Transverse colon (tissue), 4 donors: ENCODE results near the gene PRLR. TPM values are rescaled to one million over a fixed set of nuclear protein-coding genes. Genes with fewer than 3 reads are reported as not detected.

ENCODE experiments used
- DNase-seq: peaks from one replicate; pipeline ENCODE4 v3.0.0-alpha.2; 2019
- H3K27ac ChIP-seq, 4 donors: fragments of 200-600 bp; sonication (generic); 2 replicates each; pipeline ENCODE4 v1.5.1; 2016 to 2018; ENCODE audit warnings: inconsistent platforms in 4 of 4
- H3K27me3 ChIP-seq: fragments of 200-600 bp; sonication (generic); 2 replicates; pipeline ENCODE4 v1.5.1; 2017; ENCODE audit warnings: inconsistent platforms
- H3K36me3 ChIP-seq, 4 donors: fragments of 200-600 bp; sonication (generic); 2 replicates each; pipeline ENCODE4 v1.5.1; 2017 to 2019; ENCODE audit warnings: inconsistent platforms in 4 of 4
- H3K4me1 ChIP-seq, 4 donors: fragments of 200-600 bp; sonication (generic); 2 replicates each; pipeline ENCODE4 v1.5.1; 2017 to 2020; ENCODE audit warnings: inconsistent platforms in 4 of 4
- H3K4me3 ChIP-seq, 4 donors: fragments of 200-600 bp; sonication (generic); 1 replicate in 1 of 4; 2 replicates in 3 of 4; pipeline versions ENCODE4 v1.5.1 to v1.6.1; 2017 to 2019; ENCODE audit warnings: inconsistent platforms in 4 of 4
- H3K9me3 ChIP-seq, 2 donors: fragments of 200-600 bp; sonication (generic); 2 replicates each; pipeline ENCODE4 v1.5.1; 2017 to 2019; ENCODE audit warnings: inconsistent platforms in 2 of 2
- EP300 ChIP-seq: sonication (generic); formaldehyde crosslinking; IDR thresholded peaks from one replicate; pipeline ENCODE4 v1.6.1; 2017; ENCODE audit warnings: antibody characterized with exemption, low read depth
- POLR2A ChIP-seq: fragments of 450-650 bp; IDR thresholded peaks from one replicate; pipeline ENCODE4 v1.6.1; 2016; ENCODE audit warnings: antibody characterized with exemption, mild to moderate bottlenecking, moderate library complexity
- POLR2AphosphoS5 ChIP-seq, 3 donors: sonication (generic); formaldehyde crosslinking; IDR thresholded peaks; one replicate each; pipeline ENCODE4 v1.6.1; 2016; ENCODE audit warnings: antibody characterized with exemption in 3 of 3
- WGBS, 2 donors: methylation state at CpG; one replicate each; pipeline ENCODE4 v1.1.5; 2018; ENCODE audit warnings: low coverage in 1 of 2; 5-methylcytosine and 5-hydroxymethylcytosine counted together
- in situ Hi-C, 4 donors: fragments of 200-750 bp; cut with MboI; loops; one replicate each; pipeline versions ENCODE4 v1.15.0 to v1.15.1; 2017; ENCODE audit warnings: low sequenced_read_pairs in 3 of 4, low pct_ligation_motif_present in 1 of 4, low pct_unique_long_range_greater_than_20kb in 1 of 4
- intact Hi-C: fragments of 100-400 bp; cut with DNase I; formaldehyde crosslinking; loops from one replicate; pipeline ENCODE4 v1.15.1; 2023; ENCODE audit warnings: low total_unique reads
- total RNA-seq, 4 donors: library from RNA; depleted of rRNA; stranded (reverse); fragments of >200 nt; gene quantifications; one replicate each; pipeline ENCODE4 v1.1.0, GENCODE V29; 2016
- TF ChIP-seq, protein P1 (sequence below), 5 experiments: fragments of 200-600 bp in 3 of 5; fragments of 450-650 bp in 2 of 5; sonication (generic) in 3 of 5; IDR thresholded peaks; 1 replicate in 2 of 5; 2 replicates in 3 of 5; pipeline ENCODE4 v1.5.1; 2016 to 2017; ENCODE audit warnings: antibody characterized with exemption in 5 of 5, inconsistent platforms in 3 of 5, mild to moderate bottlenecking in 2 of 5, moderate library complexity in 1 of 5

Gene PRLR
- total RNA-seq, 4 donors from 2014 or later, result 4.9 to 19.8 (median 13.0) TPM

- WGBS, 2 donors, result 71 to 87% methylated on average over 3 of the region's 3 CpGs
- Histone ChIP-seq H3K4me3 (no peak overlapping the region), H3K36me3 (no peaks in the 10 kb centered on the region), H3K4me1 (no peaks in the 10 kb centered on the region), H3K9me3 (no peaks in the 10 kb centered on the region), H3K27ac (no peak overlapping the region), H3K27me3 (no peaks in the 10 kb centered on the region)
- TF ChIP-seq EP300 (no peak), POLR2AphosphoS5 (IDR thresholded peaks at IDR 0.05) (no peak), POLR2A (no peak)
- TF ChIP-seq, protein P1, sequence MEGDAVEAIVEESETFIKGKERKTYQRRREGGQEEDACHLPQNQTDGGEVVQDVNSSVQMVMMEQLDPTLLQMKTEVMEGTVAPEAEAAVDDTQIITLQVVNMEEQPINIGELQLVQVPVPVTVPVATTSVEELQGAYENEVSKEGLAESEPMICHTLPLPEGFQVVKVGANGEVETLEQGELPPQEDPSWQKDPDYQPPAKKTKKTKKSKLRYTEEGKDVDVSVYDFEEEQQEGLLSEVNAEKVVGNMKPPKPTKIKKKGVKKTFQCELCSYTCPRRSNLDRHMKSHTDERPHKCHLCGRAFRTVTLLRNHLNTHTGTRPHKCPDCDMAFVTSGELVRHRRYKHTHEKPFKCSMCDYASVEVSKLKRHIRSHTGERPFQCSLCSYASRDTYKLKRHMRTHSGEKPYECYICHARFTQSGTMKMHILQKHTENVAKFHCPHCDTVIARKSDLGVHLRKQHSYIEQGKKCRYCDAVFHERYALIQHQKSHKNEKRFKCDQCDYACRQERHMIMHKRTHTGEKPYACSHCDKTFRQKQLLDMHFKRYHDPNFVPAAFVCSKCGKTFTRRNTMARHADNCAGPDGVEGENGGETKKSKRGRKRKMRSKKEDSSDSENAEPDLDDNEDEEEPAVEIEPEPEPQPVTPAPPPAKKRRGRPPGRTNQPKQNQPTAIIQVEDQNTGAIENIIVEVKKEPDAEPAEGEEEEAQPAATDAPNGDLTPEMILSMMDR (IDR thresholded peaks at IDR 0.05), result no peak
- intact Hi-C loops (no loop called here), in situ Hi-C loops (no loop called here)
- no peak for DNase-seq
Observed at GRCh38 chr5:35146406-35146805, 83.9 kb downstream of the PRLR start.

- Histone ChIP-seq H3K4me3 (no peak overlapping the region), H3K36me3 (no peaks in the 10 kb centered on the region), H3K9me3 (no peaks in the 10 kb centered on the region), H3K4me1 (no peaks in the 10 kb centered on the region), H3K27me3 (no peaks in the 10 kb centered on the region), H3K27ac (no peak overlapping the region)
- in situ Hi-C loops, result no loop called here
- no peak for DNase-seq
- intact Hi-C loops, result no loop called here
- TF ChIP-seq POLR2AphosphoS5 (IDR thresholded peaks at IDR 0.05), result no peak
- TF ChIP-seq, protein P1 (IDR thresholded peaks at IDR 0.05), result no peak
- no peak for TF ChIP-seq POLR2A
- TF ChIP-seq EP300, result no peak
- 80 to 81% methylated on average over 2 of the region's 2 CpGs for WGBS, 2 donors
Observed at GRCh38 chr5:35145691-35146317, 84.5 kb downstream of the PRLR start.

- Histone ChIP-seq H3K9me3 (no peaks in the 10 kb centered on the region), H3K4me3 (no peak overlapping the region), H3K4me1 (no peaks in the 10 kb centered on the region), H3K27me3 (no peaks in the 10 kb centered on the region), H3K27ac (no peak overlapping the region), H3K36me3 (no peaks in the 10 kb centered on the region)
- no peak for DNase-seq
- WGBS, 2 donors, result 69 to 83% methylated on average over 4 to 5 of the region's 5 CpGs
- intact Hi-C loops (no loop called here), in situ Hi-C loops (no loop called here)
- TF ChIP-seq EP300 (no peak), POLR2A (no peak), POLR2AphosphoS5 (IDR thresholded peaks at IDR 0.05) (no peak)
- TF ChIP-seq, protein P1 (IDR thresholded peaks at IDR 0.05), result no peak
Observed at GRCh38 chr5:35145012-35145411, 85.3 kb downstream of the PRLR start.

DNA sequence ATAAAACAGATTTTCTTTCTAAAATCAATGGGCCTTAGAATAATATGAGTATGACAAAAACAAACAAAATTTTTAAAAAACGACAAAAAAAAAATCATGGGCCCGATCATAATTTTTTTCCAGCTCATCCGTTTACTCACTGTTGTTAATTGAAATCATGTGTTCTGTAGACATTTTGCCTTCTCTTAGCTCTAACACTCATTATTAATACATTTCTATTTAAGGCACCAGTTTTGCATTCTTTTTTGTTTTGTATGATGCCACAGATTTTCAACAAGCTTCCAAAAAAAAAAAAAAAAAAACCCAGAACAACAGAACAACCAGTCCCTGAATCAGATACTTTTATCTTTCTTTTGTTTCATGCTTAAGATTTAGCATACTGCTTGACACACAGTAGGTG, 86.4 kb downstream of the PRLR start:
- in situ Hi-C loops, result no loop called here
- H3K27me3 ChIP-seq, result no peaks in the 10 kb centered on the region
- 76 to 79% methylated on average over 3 of the region's 3 CpGs for WGBS, 2 donors
- no peaks in the 10 kb centered on the region for H3K4me1 ChIP-seq
- TF ChIP-seq POLR2AphosphoS5 (IDR thresholded peaks at IDR 0.05) (no peak), EP300 (no peak), POLR2A (no peak)
- TF ChIP-seq, protein P1 (IDR thresholded peaks at IDR 0.05), result no peak
- intact Hi-C loops, result no loop called here
- DNase-seq, result no peak
- no peaks in the 10 kb centered on the region for H3K36me3 ChIP-seq
- no peak overlapping the region for H3K27ac ChIP-seq
- no peak overlapping the region for H3K4me3 ChIP-seq
- no peaks in the 10 kb centered on the region for H3K9me3 ChIP-seq
